ENCODE measurements around the gene RUFY2.

RUFY2 gene

GRCh38 chr10:68364101-68364886 lies 42.8 kb downstream of the RUFY2 start:
- no peak for ATAC-seq
- TF ChIP-seq PATZ1 (CRISPR knock-in tag; IDR thresholded peaks at IDR 0.05; ENCODE audit: borderline replicate concordance) (no peak), ESRRG (CRISPR knock-in tag; IDR thresholded peaks at IDR 0.05) (no peak), TOX (CRISPR knock-in tag; IDR thresholded peaks at IDR 0.05; ENCODE audit: borderline replicate concordance) (no peak), ZFP3 (CRISPR knock-in tag; IDR thresholded peaks at IDR 0.05) (no peak), BACH2 (CRISPR knock-in tag; IDR thresholded peaks at IDR 0.05; ENCODE audit: borderline replicate concordance) (no peak), RARB (CRISPR knock-in tag; IDR thresholded peaks at IDR 0.05) (no peak), CSDC2 (CRISPR knock-in tag; IDR thresholded peaks at IDR 0.05) (no peak), POU6F1 (CRISPR knock-in tag; IDR thresholded peaks at IDR 0.05; ENCODE audit: borderline replicate concordance, low read depth) (no peak), GLIS3 (CRISPR knock-in tag; IDR thresholded peaks at IDR 0.05) (no peak), ISL1 (CRISPR knock-in tag; IDR thresholded peaks at IDR 0.05) (no peak), CREB5 (CRISPR knock-in tag; IDR thresholded peaks at IDR 0.05; ENCODE audit: low read depth) (no peak), PPARA (CRISPR knock-in tag; IDR thresholded peaks at IDR 0.05; ENCODE audit: borderline replicate concordance) (no peak), OSR1 (CRISPR knock-in tag; IDR thresholded peaks at IDR 0.05) (no peak)

- TF ChIP-seq ZFP30 (CRISPR knock-in tag; IDR thresholded peaks at IDR 0.05) (no peak), ZNF8 (CRISPR knock-in tag; IDR thresholded peaks at IDR 0.05) (no peak), CSRNP3 (CRISPR knock-in tag; IDR thresholded peaks at IDR 0.05) (no peak), PPARA (CRISPR knock-in tag; IDR thresholded peaks at IDR 0.05; ENCODE audit: borderline replicate concordance) (no peak)
- no peak for ATAC-seq
Observed at GRCh38 chr10:68362590-68362989, 44.5 kb downstream of the RUFY2 start.

- no peak for TF ChIP-seq ZNF565 (CRISPR knock-in tag; conservative IDR thresholded peaks at IDR 0.05; ENCODE audit: low read depth)
- TF ChIP-seq ISL1 (CRISPR knock-in tag; IDR thresholded peaks at IDR 0.05), result no peak
- TF ChIP-seq RARB (CRISPR knock-in tag; IDR thresholded peaks at IDR 0.05), result no peak
- no peak for TF ChIP-seq BACH2 (CRISPR knock-in tag; IDR thresholded peaks at IDR 0.05; ENCODE audit: borderline replicate concordance)
- TF ChIP-seq TCF4 (CRISPR knock-in tag; IDR thresholded peaks at IDR 0.05; ENCODE audit: borderline replicate concordance), result no peak
- TF ChIP-seq GLIS3 (CRISPR knock-in tag; IDR thresholded peaks at IDR 0.05), result no peak
- no peak for TF ChIP-seq ESRRG (CRISPR knock-in tag; IDR thresholded peaks at IDR 0.05)
- TF ChIP-seq TSHZ2 (CRISPR knock-in tag; IDR thresholded peaks at IDR 0.05), result no peak
- TF ChIP-seq SNAI2 (CRISPR knock-in tag; IDR thresholded peaks at IDR 0.05), result no peak
- no peak for TF ChIP-seq CSRNP3 (CRISPR knock-in tag; IDR thresholded peaks at IDR 0.05)
- TF ChIP-seq CSDC2 (CRISPR knock-in tag; IDR thresholded peaks at IDR 0.05), result no peak
- no peak for TF ChIP-seq ZFP30 (CRISPR knock-in tag; IDR thresholded peaks at IDR 0.05)
- TF ChIP-seq PATZ1 (CRISPR knock-in tag; IDR thresholded peaks at IDR 0.05; ENCODE audit: borderline replicate concordance), result no peak
- TF ChIP-seq ARNTL (CRISPR knock-in tag; IDR thresholded peaks at IDR 0.05; ENCODE audit: borderline replicate concordance, low read depth), result no peak
- no peak for TF ChIP-seq POU6F1 (CRISPR knock-in tag; IDR thresholded peaks at IDR 0.05; ENCODE audit: borderline replicate concordance, low read depth)
- no peak for TF ChIP-seq ZFP3 (CRISPR knock-in tag; IDR thresholded peaks at IDR 0.05)
- ATAC-seq, result no peak
Observed at GRCh38 chr10:68359189-68359588, 47.9 kb downstream of the RUFY2 start.

All from SK-N-SH treated with all-trans-retinoic acid at 6 μM for 48 hours (cell line).